ENCODE data around the gene FAF2.

FAF2 gene

GRCh38 chr5:176536902-176537553 lies 88.8 kb downstream of the FAF2 start, which contains the start of gene RNF44:
RNF44 (minus strand) TSS chr5:176537402; CDS start chr5:176532472, 4,930 bp downstream.
- no peak for TF ChIP-seq CTCF (conservative IDR thresholded peaks at IDR 0.05; ENCODE audit: low read depth, low read length)

GRCh38 chr5:176537554-176538229 lies 89.5 kb downstream of the FAF2 start:
- TF ChIP-seq CTCF (conservative IDR thresholded peaks at IDR 0.05; ENCODE audit: low read depth, low read length), result no peak
- peak; percentile 98 for DNase-seq (ENCODE audit: low read depth)
- H3K4me3 ChIP-seq (ENCODE audit: low read length), result peak overlapping the region; percentile 99

More at GRCh38 chr5:176536902-176537553, 88.8 kb downstream of the FAF2 start, which contains the start of gene RNF44:
- H3K4me3 ChIP-seq (ENCODE audit: low read length), result peak within 1 kb of the TSS; percentile 99
- DNase-seq (ENCODE audit: low read depth), result peak; percentile 92

GRCh38 chr5:176538230-176538988 lies 90.2 kb downstream of the FAF2 start:
- DNase-seq (ENCODE audit: low read depth), result no peak
- TF ChIP-seq CTCF (conservative IDR thresholded peaks at IDR 0.05; ENCODE audit: low read depth, low read length), result no peak
- H3K4me3 ChIP-seq (ENCODE audit: low read length), result peak overlapping the region; percentile 39

GRCh38 chr5:176538989-176539384 lies 90.8 kb downstream of the FAF2 start:
- DNase-seq (ENCODE audit: low read depth), result no peak
- TF ChIP-seq CTCF (conservative IDR thresholded peaks at IDR 0.05; ENCODE audit: low read depth, low read length), result no peak
- H3K4me3 ChIP-seq (ENCODE audit: low read length), result no peak overlapping the region

- DNase-seq (ENCODE audit: low read depth), result no peak
- TF ChIP-seq CTCF (conservative IDR thresholded peaks at IDR 0.05; ENCODE audit: low read depth, low read length), result no peak
- no peak overlapping the region for H3K4me3 ChIP-seq (ENCODE audit: low read length)
These were observed 92.3 kb downstream of the FAF2 start for GRCh38 chr5:176540476-176540899.

GRCh38 chr5:176540956-176541337 lies 92.8 kb downstream of the FAF2 start:
- no peak for DNase-seq (ENCODE audit: low read depth)
- no peak overlapping the region for H3K4me3 ChIP-seq (ENCODE audit: low read length)

More at GRCh38 chr5:176540956-176541337, 92.8 kb downstream of the FAF2 start:
- no peak for TF ChIP-seq CTCF (conservative IDR thresholded peaks at IDR 0.05; ENCODE audit: low read depth, low read length)
